H1 (cell line): ENCODE data around the gene TUBGCP3. TPM values are rescaled to one million over a fixed set of nuclear protein-coding genes. Genes with fewer than 3 reads are reported as not detected.

Experiments
- CEBPB ChIP-seq: IDR thresholded peaks from 2 replicates; pipeline ENCODE4 v1.6.1; 2012; ENCODE audit warnings: low read depth, low read length
- CHD7 ChIP-seq: fragments of 300-600 bp; sonication (generic); IDR thresholded peaks from 2 replicates; pipeline ENCODE4 v1.7.1; 2012; ENCODE audit warnings: low read length, moderate library complexity, mild to moderate bottlenecking, inconsistent platforms; ENCODE audit not compliant: insufficient replicate concordance
- GTF2F1 ChIP-seq: IDR thresholded peaks from 2 replicates; pipeline ENCODE4 v1.6.1; 2012; ENCODE audit warnings: low read depth, low read length, improper control_type of control experiment, borderline replicate concordance
- HDAC6 ChIP-seq: IDR thresholded peaks from one replicate; pipeline ENCODE4 v1.7.1; 2012; ENCODE audit warnings: low read depth, mild to moderate bottlenecking, inconsistent platforms, low read length, moderate library complexity
- KDM1A ChIP-seq: fragments of 200-600, 300-600 bp; sonication (generic); IDR thresholded peaks from 2 replicates; pipeline ENCODE4 v1.7.1; 2016; ENCODE audit warnings: mild to moderate bottlenecking, low read length, borderline replicate concordance
- NRF1 ChIP-seq: IDR thresholded peaks from 2 replicates; pipeline ENCODE4 v1.6.1; 2011; ENCODE audit warnings: mild to moderate bottlenecking, low read depth, low read length, improper control_type of control experiment
- RBBP5 ChIP-seq: IDR thresholded peaks from 2 replicates; pipeline ENCODE4 v1.7.1; 2012; ENCODE audit warnings: low read depth, mild to moderate bottlenecking, inconsistent platforms, low read length, moderate library complexity, borderline replicate concordance
- RNF2 ChIP-seq: fragments of 200-900, 300-1000 bp; sonication (generic); IDR thresholded peaks from 2 replicates; pipeline ENCODE4 v1.7.1; 2016; ENCODE audit warnings: borderline replicate concordance, low read depth, mild to moderate bottlenecking, antibody characterized with exemption, low read length; ENCODE audit not compliant: poor library complexity, severe bottlenecking; ENCODE audit errors: missing control alignments
- polyA plus RNA-seq, 7 experiments: library from polyadenylated mRNA; depleted of rRNA in 3 of 7; stranded (reverse) in 5 of 7; unstranded in 2 of 7; fragments of >200 nt in 5 of 7; fragments of 200-250 nt in 2 of 7; gene quantifications; 1 replicate in 5 of 7; 2 replicates in 1 of 7; 4 replicates in 1 of 7; pipeline versions ENCODE4 v1.2.1 to v1.2.3, GENCODE V29; 2011 to 2013; ENCODE audit warnings: missing spikeins in 2 of 7, mixed read lengths in 2 of 7
- total RNA-seq: library from RNA; stranded (reverse); fragmentation: NEBNext Ultra II Directional; extraction: Animal tissue kit (Norgen Biotek cat#: 25700); gene quantifications from 2 replicates; pipeline ENCODE4 v1.2.1, GENCODE V29; 2021

The TUBGCP3 gene
- total and polyA plus RNA-seq, 2 of the 8 experiments (the other 6 are each of a cell fraction or from before 2014, with no cell fraction given): 27.0 to 31.7 TPM

- no peak for TF ChIP-seq CHD7
- no peak for TF ChIP-seq NRF1
- no peak for TF ChIP-seq RBBP5
- TF ChIP-seq HDAC6: no peak
- TF ChIP-seq RNF2: no peak
- TF ChIP-seq CEBPB: no peak
- no peak for TF ChIP-seq GTF2F1
- no peak for TF ChIP-seq KDM1A
Measured at GRCh38 chr13:112468069-112468468, 119.9 kb downstream of the TUBGCP3 start (continued).
